ENCODE results near the gene RETN. TPM values are rescaled to one million over a fixed set of nuclear protein-coding genes. Genes with fewer than 3 reads are reported as not detected.
A peak's percentile ranks its signal among the peaks of the same experiment; 100 is the strongest.
"Not testable (repeated sequence)": the region's sequence is repeated elsewhere in the genome, so short reads cannot be mapped to it uniquely, and the experiment has no call there.

The RETN gene
- total RNA-seq, 1 experiment from 2014 or later: not detected

- no TSS peak for BruUV-seq (replicated peaks)
- Histone ChIP-seq H3K4me1 (ENCODE audit: insufficient read depth, low read length, poor library complexity, severe bottlenecking) (no peaks in the 10 kb centered on the region), H3K4me3 (ENCODE audit: low read depth, low read length, poor library complexity, severe bottlenecking) (no peak overlapping the region), H3K36me3 (ENCODE audit: insufficient read depth, low read length, poor library complexity, severe bottlenecking) (no peaks in the 10 kb centered on the region), H3K27me3 (replicated peaks; ENCODE audit: insufficient read depth, low read depth, low read length, poor library complexity) (no peaks in the 10 kb centered on the region), H3K9me3 (ENCODE audit: low read depth, low read length, poor library complexity, severe bottlenecking) (no peaks in the 10 kb centered on the region), H3K27ac (ENCODE audit: low read depth, low read length, poor library complexity, severe bottlenecking) (no peak overlapping the region)
- POLR2A ChIA-PET (ENCODE audit: low non-redundant PET): no interaction called here
- intact Hi-C loops (cut with micrococcal nuclease; ENCODE audit: unreplicated experiment): no loop called here
- CTCF ChIA-PET: interaction anchor here (0.6 kb wide), 1 partner anchor 78 kb away, joined by 3 read pairs; no protein-coding TSS in a partner anchor
- no peak for DNase-seq (ENCODE audit: low spot score)
- TF ChIP-seq EZH2 (IDR thresholded peaks at IDR 0.05; ENCODE audit: borderline replicate concordance, low read depth, low read length, poor library complexity, severe bottlenecking) (no peak), CTCF (conservative IDR thresholded peaks at IDR 0.05; ENCODE audit: low read depth, low read length) (no peak)
Measured at GRCh38 chr19:7643031-7643415, 25.8 kb upstream of the RETN start.

GRCh38 chr19:7643629-7644549 is 25.0 kb upstream of the RETN start:
- ChIA-PET POLR2A (ENCODE audit: low non-redundant PET) (interaction anchor here (0.6 kb wide), 1 partner anchor 14 kb away, joined by 3 read pairs; the partner anchor contains the start of genes PET100 and XAB2), CTCF (interaction anchor here (1.3 kb wide), 1 partner anchor 75 kb away, joined by 4 read pairs; no protein-coding TSS in a partner anchor)
- H3K9me3 ChIP-seq (ENCODE audit: low read depth, low read length, poor library complexity, severe bottlenecking); H3K36me3 ChIP-seq (ENCODE audit: insufficient read depth, low read length, poor library complexity, severe bottlenecking); H3K27me3 ChIP-seq (replicated peaks; ENCODE audit: insufficient read depth, low read depth, low read length, poor library complexity); H3K4me3 ChIP-seq (ENCODE audit: low read depth, low read length, poor library complexity, severe bottlenecking); intact Hi-C loops (cut with micrococcal nuclease; ENCODE audit: unreplicated experiment); BruUV-seq (replicated peaks); H3K27ac ChIP-seq (ENCODE audit: low read depth, low read length, poor library complexity, severe bottlenecking); H3K4me1 ChIP-seq (ENCODE audit: insufficient read depth, low read length, poor library complexity, severe bottlenecking): not testable (repeated sequence)
- peak; percentile 33 for DNase-seq (ENCODE audit: low spot score)

- Histone ChIP-seq H3K36me3 (ENCODE audit: insufficient read depth, low read length, poor library complexity, severe bottlenecking) (no peaks in the 10 kb centered on the region), H3K27ac (ENCODE audit: low read depth, low read length, poor library complexity, severe bottlenecking) (no peak overlapping the region), H3K4me1 (ENCODE audit: insufficient read depth, low read length, poor library complexity, severe bottlenecking) (no peaks in the 10 kb centered on the region), H3K27me3 (replicated peaks; ENCODE audit: insufficient read depth, low read depth, low read length, poor library complexity) (no peaks in the 10 kb centered on the region), H3K9me3 (ENCODE audit: low read depth, low read length, poor library complexity, severe bottlenecking) (no peaks in the 10 kb centered on the region), H3K4me3 (ENCODE audit: low read depth, low read length, poor library complexity, severe bottlenecking) (no peak overlapping the region)
- ChIA-PET POLR2A (ENCODE audit: low non-redundant PET) (no interaction called here), CTCF (interaction anchor here (1.3 kb wide), 1 partner anchor 76 kb away, joined by 4 read pairs; no protein-coding TSS in a partner anchor)
- BruUV-seq (replicated peaks): no TSS peak
- intact Hi-C loops (cut with micrococcal nuclease; ENCODE audit: unreplicated experiment): no loop called here
- DNase-seq (ENCODE audit: low spot score): no peak
- TF ChIP-seq CTCF (conservative IDR thresholded peaks at IDR 0.05; ENCODE audit: low read depth, low read length) (no peak), EZH2 (IDR thresholded peaks at IDR 0.05; ENCODE audit: borderline replicate concordance, low read depth, low read length, poor library complexity, severe bottlenecking) (no peak)
Measured at GRCh38 chr19:7644550-7644877, 24.3 kb upstream of the RETN start.

Data from A673 (cell line).